GM23338 (cell line): ENCODE results near the gene MFAP3L. TPM values are rescaled to one million over a fixed set of nuclear protein-coding genes. Genes with fewer than 3 reads are reported as not detected.
"Not testable (repeated sequence)": the region's sequence is repeated elsewhere in the genome, so short reads cannot be mapped to it uniquely, and the experiment has no call there.

ENCODE experiments used
- ATAC-seq: fragments of 200-7000 bp; cut with Tn5 transposase; 3 replicates; pipeline ENCODE4 v1.9.1; 2020
- DNase-seq: peaks from one replicate; pipeline ENCODE4 v3.0.0-alpha.2; 2015; ENCODE audit warnings: low spot score
- H2AFZ ChIP-seq: fragments of 200-600 bp; sonication (generic); 2 replicates; pipeline ENCODE4 v1.8.0; 2016; ENCODE audit warnings: antibody characterized with exemption, mild to moderate bottlenecking, moderate library complexity
- H3F3A ChIP-seq: fragments of 200-600 bp; sonication (generic); replicated peaks from 2 replicates; pipeline ENCODE4 v1.8.0; 2017; ENCODE audit warnings: antibody characterized with exemption, mixed run types, low read depth
- H3K27ac ChIP-seq: fragments of 200-600 bp; sonication (generic); 2 replicates; pipeline ENCODE4 v1.6.1; 2016; ENCODE audit warnings: low read depth
- H3K27me3 ChIP-seq: fragments of 200-600 bp; sonication (generic); 2 replicates; pipeline ENCODE4 v1.8.0; 2016; ENCODE audit warnings: mild to moderate bottlenecking, mixed run types, moderate library complexity; ENCODE audit not compliant: insufficient read depth
- H3K36me3 ChIP-seq: fragments of 200-600 bp; sonication (generic); 2 replicates; pipeline ENCODE4 v1.8.0; 2016; ENCODE audit warnings: mild to moderate bottlenecking; ENCODE audit not compliant: insufficient read depth
- H3K4me1 ChIP-seq: fragments of 200-600 bp; sonication (generic); 2 replicates; pipeline ENCODE4 v1.8.0; 2016; ENCODE audit warnings: mild to moderate bottlenecking, moderate library complexity; ENCODE audit not compliant: insufficient read depth
- H3K4me2 ChIP-seq: fragments of 200-600 bp; sonication (generic); 2 replicates; pipeline ENCODE4 v1.7.1; 2017; ENCODE audit warnings: mixed run types
- H3K4me3 ChIP-seq: fragments of 200-600 bp; sonication (generic); 2 replicates; pipeline ENCODE4 v1.6.1; 2016; ENCODE audit warnings: mixed run types
- H3K79me2 ChIP-seq: fragments of 200-600 bp; sonication (generic); replicated peaks from 2 replicates; pipeline ENCODE4 v1.8.0; 2017; ENCODE audit warnings: mild to moderate bottlenecking; ENCODE audit not compliant: insufficient read depth
- H3K9me2 ChIP-seq: fragments of 200-600 bp; sonication (generic); 2 replicates; pipeline ENCODE4 v1.8.0; 2017; ENCODE audit not compliant: insufficient read depth
- H4K20me1 ChIP-seq: fragments of 200-600 bp; sonication (generic); replicated peaks from 2 replicates; pipeline ENCODE4 v1.8.0; 2017; ENCODE audit warnings: mild to moderate bottlenecking; ENCODE audit not compliant: insufficient read depth
- H3K27ac Mint-ChIP-seq: 2 replicates; pipeline ENCODE4 v1.8.0; 2020; ENCODE audit warnings: inconsistent platforms, mild to moderate bottlenecking, moderate library complexity, mixed read lengths
- H3K27me3 Mint-ChIP-seq: 3 replicates; pipeline ENCODE4 v1.8.0; 2022; ENCODE audit warnings: low read depth, mild to moderate bottlenecking, moderate library complexity, mixed read lengths, inconsistent platforms; ENCODE audit not compliant: insufficient read depth, poor library complexity
- H3K36me3 Mint-ChIP-seq: 3 replicates; pipeline ENCODE4 v1.8.0; 2021; ENCODE audit warnings: low read depth, mild to moderate bottlenecking, inconsistent platforms, moderate library complexity, mixed read lengths
- H3K4me1 Mint-ChIP-seq: 3 replicates; pipeline ENCODE4 v1.8.0; 2020; ENCODE audit warnings: mild to moderate bottlenecking, inconsistent platforms, mixed read lengths
- H3K4me3 Mint-ChIP-seq: 3 replicates; pipeline ENCODE4 v1.8.0; 2021; ENCODE audit warnings: moderate library complexity, mild to moderate bottlenecking, inconsistent platforms, mixed read lengths
- H3K9me3 Mint-ChIP-seq: 3 replicates; pipeline ENCODE4 v1.8.0; 2020; ENCODE audit warnings: moderate library complexity, mild to moderate bottlenecking, inconsistent platforms, mixed read lengths
- JUNB ChIP-seq: IDR thresholded peaks from one replicate; pipeline ENCODE4 v1.6.1; 2016; ENCODE audit warnings: antibody characterized with exemption; ENCODE audit not compliant: unreplicated experiment
- REST ChIP-seq: IDR thresholded peaks from one replicate; pipeline ENCODE4 v1.6.1; 2018; ENCODE audit warnings: antibody characterized with exemption; ENCODE audit not compliant: unreplicated experiment
- STAT1 ChIP-seq: IDR thresholded peaks from one replicate; pipeline ENCODE4 v1.6.1; 2016; ENCODE audit warnings: antibody characterized with exemption; ENCODE audit not compliant: unreplicated experiment
- ZNF114 ChIP-seq: fragments of 250-450 bp; sonication (Bioruptor Pico); IDR thresholded peaks from 2 replicates; pipeline ENCODE4 v1.5.0; 2020; ENCODE audit warnings: mild to moderate bottlenecking, moderate library complexity
- polyA plus RNA-seq: library from polyadenylated mRNA; unstranded; fragments of >200 nt; fragmentation: Nextera tagmentation; extraction: Ambion mirVana; gene quantifications from 2 replicates; pipeline ENCODE4 v1.2.1, GENCODE V29; 2016
- total RNA-seq: library from RNA; depleted of rRNA; stranded (reverse); fragments of >200 nt; shearing (Covaris generic); gene quantifications from 2 replicates; pipeline ENCODE4 v1.2.3, GENCODE V29; 2014

MFAP3L gene
- total and polyA plus RNA-seq, 2 experiments from 2014 or later: 3.4 to 7.9 TPM

GRCh38 chr4:169948271-169948670 lies 77.9 kb downstream of the MFAP3L start (continued):
- no peak for TF ChIP-seq REST

- Mint-ChIP-seq H3K27ac (no peak overlapping the region), H3K36me3 (peaks cover 25% of the 10 kb centered on the region)
- H3K4me1 ChIP-seq: peaks cover 21% of the 10 kb centered on the region
These were observed 80.6 kb downstream of the MFAP3L start for GRCh38 chr4:169945636-169946035.

GRCh38 chr4:169943601-169944000 lies 82.6 kb downstream of the MFAP3L start:
- H3K9me3 Mint-ChIP-seq: peaks cover 29% of the 10 kb centered on the region
- H3K27ac ChIP-seq: not testable (repeated sequence)

More at GRCh38 chr4:169945636-169946035, 80.6 kb downstream of the MFAP3L start:
- TF ChIP-seq STAT1 (no peak), ZNF114 (CRISPR knock-in tag) (no peak), JUNB (no peak), REST (no peak)
- Mint-ChIP-seq H3K4me1 (peaks cover 23% of the 10 kb centered on the region), H3K27me3 (peaks cover 10% of the 10 kb centered on the region), H3K4me3 (no peak overlapping the region), H3K9me3 (peaks cover 29% of the 10 kb centered on the region)
- Histone ChIP-seq H3K36me3 (no peaks in the 10 kb centered on the region), H3K79me2 (no peaks in the 10 kb centered on the region), H3K9me2 (peaks cover 8% of the 10 kb centered on the region; the same call in 1 of the 2 replicates), H3K4me3 (no peak overlapping the region), H4K20me1 (no peaks in the 10 kb centered on the region), H3K27ac (no peak overlapping the region), H3K4me2 (no peak overlapping the region), H3K27me3 (no peaks in the 10 kb centered on the region), H2AFZ (peak overlapping the region; percentile 45; the same call in 1 of the 2 replicates), H3F3A (no peaks in the 10 kb centered on the region)
- no peak for ATAC-seq
- no peak for DNase-seq

More at GRCh38 chr4:169943601-169944000, 82.6 kb downstream of the MFAP3L start:
- H3K27ac Mint-ChIP-seq, H3K4me3 ChIP-seq, ATAC-seq, H3K9me2 ChIP-seq, H3F3A ChIP-seq, H3K27me3 ChIP-seq, DNase-seq, H3K4me3 Mint-ChIP-seq, H3K36me3 ChIP-seq, H3K4me2 ChIP-seq, H4K20me1 ChIP-seq, H3K79me2 ChIP-seq, H2AFZ ChIP-seq: not testable (repeated sequence)
- peaks cover 24% of the 10 kb centered on the region for H3K4me1 ChIP-seq
- Mint-ChIP-seq H3K27me3 (peaks cover 10% of the 10 kb centered on the region), H3K36me3 (peaks cover 25% of the 10 kb centered on the region), H3K4me1 (peaks cover 31% of the 10 kb centered on the region)
